ENCODE measurements around the gene GSE1.

Gene GSE1

GRCh38 chr16:85584267-85584666, 28.9 kb upstream of the GSE1 start:
- TF ChIP-seq ZBTB10 (tag by site-specific recombination; IDR thresholded peaks at IDR 0.05) = no peak
- TF ChIP-seq PRDM2 (tag by site-specific recombination; IDR thresholded peaks at IDR 0.05; ENCODE audit: borderline replicate concordance) = no peak
- no peak for TF ChIP-seq ZNF621 (tag by site-specific recombination; IDR thresholded peaks at IDR 0.05)
- no peak for TF ChIP-seq ZNF16 (tag by site-specific recombination; IDR thresholded peaks at IDR 0.05; ENCODE audit: low read depth)
- no peak for TF ChIP-seq ZNF513 (tag by site-specific recombination; IDR thresholded peaks at IDR 0.05)
- TF ChIP-seq ZNF19 (tag by site-specific recombination; IDR thresholded peaks at IDR 0.05; ENCODE audit: low read depth) = no peak
- TF ChIP-seq ZSCAN18 (tag by site-specific recombination; IDR thresholded peaks at IDR 0.05) = no peak
- no peak for TF ChIP-seq ZNF555 (tag by site-specific recombination; conservative IDR thresholded peaks at IDR 0.05)
- no peak for TF ChIP-seq ZNF174 (tag by site-specific recombination; IDR thresholded peaks at IDR 0.05)
- TF ChIP-seq BCL11B (tag by site-specific recombination; IDR thresholded peaks at IDR 0.05; ENCODE audit: low read depth) = no peak
- no peak for TF ChIP-seq ZNF610 (tag by site-specific recombination; IDR thresholded peaks at IDR 0.05; ENCODE audit: borderline replicate concordance)
- no peak for TF ChIP-seq ZNF747 (tag by site-specific recombination; IDR thresholded peaks at IDR 0.05)
- TF ChIP-seq KLF7 (tag by site-specific recombination; IDR thresholded peaks at IDR 0.05; ENCODE audit: borderline replicate concordance) = no peak
- TF ChIP-seq ZNF585B (tag by site-specific recombination; IDR thresholded peaks at IDR 0.05) = no peak
- TF ChIP-seq ZNF645 (tag by site-specific recombination; IDR thresholded peaks at IDR 0.05) = no peak
- no peak for TF ChIP-seq ZBTB17 (tag by site-specific recombination; IDR thresholded peaks at IDR 0.05)
- no peak for TF ChIP-seq SCRT2 (tag by site-specific recombination; IDR thresholded peaks at IDR 0.05)
- no peaks in the 10 kb centered on the region for H3K36me3 ChIP-seq (ENCODE audit: control insufficient read depth in 2 of 2, insufficient read depth in 1 of 2, low read length in 2 of 2)
- CTCF ChIA-PET = no interaction called here
- H3K9me3 ChIP-seq (ENCODE audit: control insufficient read depth, insufficient read depth, low read depth, low read length) = no peaks in the 10 kb centered on the region
- H3K4me1 ChIP-seq (ENCODE audit: control insufficient read depth, insufficient read depth, low read length) = no peaks in the 10 kb centered on the region
- POLR2A ChIA-PET = no interaction called here
- H3K27ac ChIP-seq (ENCODE audit: extremely low read depth, low read depth, low read length) = no peak overlapping the region
- no peak overlapping the region for H3K4me3 ChIP-seq (ENCODE audit: low read depth, low read length)
